Lower leg skin (tissue), 4 donors: ENCODE measurements around the gene RTTN. TPM values are rescaled to one million over a fixed set of nuclear protein-coding genes. Genes with fewer than 3 reads are reported as not detected.

ENCODE experiments used
- DNase-seq, 2 donors: peaks; one replicate each; pipeline ENCODE4 v3.0.0-alpha.2; 2019; ENCODE audit warnings: low spot score in 2 of 2
- H3K4me3 ChIP-seq: fragments of 200-600 bp; sonication (generic); 2 replicates; pipeline ENCODE4 v1.5.1; 2017; ENCODE audit warnings: mild to moderate bottlenecking, low read depth; ENCODE audit not compliant: poor library complexity, severe bottlenecking
- CTCF ChIP-seq, 3 donors: fragments of 450-650 bp; IDR thresholded peaks; one replicate each; pipeline ENCODE4 v1.5.1; 2016; ENCODE audit warnings: antibody characterized with exemption in 3 of 3, mild to moderate bottlenecking in 3 of 3, moderate library complexity in 2 of 3
- POLR2A ChIP-seq, 2 donors: fragments of 450-650 bp; IDR thresholded peaks; one replicate each; pipeline ENCODE4 v1.6.1; 2016 to 2017; ENCODE audit warnings: antibody characterized with exemption in 2 of 2, mild to moderate bottlenecking in 1 of 2, moderate library complexity in 1 of 2
- whole genome bisulfite sequencing, 2 donors: methylation state at CpG; one replicate each; pipeline ENCODE4 v1.1.5; 2018; 5-methylcytosine and 5-hydroxymethylcytosine counted together
- intact Hi-C: fragments of 100-400 bp; cut with DNase I; formaldehyde crosslinking; loops from one replicate; pipeline ENCODE4 v1.15.0; 2023; ENCODE audit warnings: low total_unique reads
- total RNA-seq, 4 donors: library from RNA; depleted of rRNA; stranded (reverse); fragments of >200 nt; gene quantifications; one replicate each; pipeline ENCODE4 v1.1.0, GENCODE V29; 2016

RTTN gene
- total RNA-seq, 4 donors from 2014 or later = 4.8 to 14.9 (median 7.8) TPM

- H3K4me3 ChIP-seq = no peak overlapping the region
- whole genome bisulfite sequencing, 2 donors = 40 to 41% methylated on average over 2 of the region's 2 CpGs
- intact Hi-C loops = no loop called here
- TF ChIP-seq CTCF (IDR thresholded peaks at IDR 0.05) (no peak), POLR2A (IDR thresholded peaks at IDR 0.05) (no peak)
- DNase-seq = no peak
Observed at GRCh38 chr18:70228536-70228935, 23.0 kb upstream of the RTTN start.

GRCh38 chr18:70227438-70227837 is 22.0 kb upstream of the RTTN start:
- DNase-seq = no peak
- 73 to 88% methylated on average over 3 of the region's 3 CpGs for WGBS, 2 donors
- intact Hi-C loops = no loop called here

GRCh38 chr18:70221915-70222278 is 16.4 kb upstream of the RTTN start:
- no peak for DNase-seq
- WGBS, 2 donors = 72 to 75% methylated on average over 6 of the region's 6 CpGs
- TF ChIP-seq CTCF (IDR thresholded peaks at IDR 0.05) = no peak
- TF ChIP-seq POLR2A (IDR thresholded peaks at IDR 0.05) = no peak
- no peak overlapping the region for H3K4me3 ChIP-seq
- intact Hi-C loops = no loop called here

More at GRCh38 chr18:70227438-70227837, 22.0 kb upstream of the RTTN start:
- TF ChIP-seq POLR2A (IDR thresholded peaks at IDR 0.05) (no peak), CTCF (IDR thresholded peaks at IDR 0.05) (no peak)
- H3K4me3 ChIP-seq = no peak overlapping the region

- 40 to 42% methylated on average over 12 of the region's 12 CpGs for WGBS, 2 donors
Observed at GRCh38 chr18:70221156-70221914, 15.8 kb upstream of the RTTN start.

GRCh38 chr18:70220628-70221027 is 15.1 kb upstream of the RTTN start:
- no peak for DNase-seq
- 79 to 87% methylated on average over 5 of the region's 5 CpGs for WGBS, 2 donors
- TF ChIP-seq CTCF (IDR thresholded peaks at IDR 0.05) = no peak
- no peak for TF ChIP-seq POLR2A (IDR thresholded peaks at IDR 0.05)
- intact Hi-C loops = no loop called here
- H3K4me3 ChIP-seq = no peak overlapping the region

More at GRCh38 chr18:70221156-70221914, 15.8 kb upstream of the RTTN start:
- DNase-seq = no peak
- no peak overlapping the region for H3K4me3 ChIP-seq
- intact Hi-C loops = no loop called here
- TF ChIP-seq CTCF (IDR thresholded peaks at IDR 0.05) (no peak), POLR2A (IDR thresholded peaks at IDR 0.05) (no peak)

- no peak overlapping the region for H3K4me3 ChIP-seq
- WGBS, 2 donors = 96 to 99% methylated on average over 4 of the region's 4 CpGs
- TF ChIP-seq POLR2A (IDR thresholded peaks at IDR 0.05) = no peak
- TF ChIP-seq CTCF (IDR thresholded peaks at IDR 0.05) = no peak
- intact Hi-C loops = no loop called here
- DNase-seq = no peak
Observed at GRCh38 chr18:70219688-70220087, 14.2 kb upstream of the RTTN start.
